Breast epithelium (tissue), 4 donors: Measurements from ENCODE around the gene COTL1. TPM values are rescaled to one million over a fixed set of nuclear protein-coding genes. Genes with fewer than 3 reads are reported as not detected.

Experiments
- DNase-seq, 2 donors: peaks; one replicate each; pipeline ENCODE4 v3.0.0-alpha.2; 2019; ENCODE audit warnings: low spot score in 2 of 2
- H3K27ac ChIP-seq, 2 donors: fragments of 200-600 bp; sonication (generic) in 1 of 2; one replicate each; pipeline ENCODE4 v1.5.1; 2016 to 2019; ENCODE audit warnings: mild to moderate bottlenecking in 1 of 2
- H3K27me3 ChIP-seq, 2 donors: fragments of 200-600 bp; sonication (generic) in 1 of 2; one replicate each; pipeline versions ENCODE4 v1.5.1 to v1.6.0; 2017 to 2019; ENCODE audit warnings: control low read depth in 1 of 2, mild to moderate bottlenecking in 1 of 2
- H3K36me3 ChIP-seq: fragments of 200-600 bp; one replicate; pipeline ENCODE4 v1.5.1; 2019
- H3K4me1 ChIP-seq, 2 donors: fragments of 200-600 bp; sonication (generic); one replicate each; pipeline ENCODE4 v1.5.1; 2016 to 2019; ENCODE audit warnings: control low read depth in 1 of 2
- H3K4me3 ChIP-seq, 3 donors: fragments of 200-600 bp; sonication (generic); 1 replicate in 2 of 3; 2 replicates in 1 of 3; pipeline ENCODE4 v1.5.1; 2016 to 2019; ENCODE audit warnings: mild to moderate bottlenecking in 3 of 3, moderate library complexity in 2 of 3
- H3K9me3 ChIP-seq, 2 donors: fragments of 200-600 bp; sonication (generic) in 1 of 2; one replicate each; pipeline ENCODE4 v1.5.1; 2016 to 2019; ENCODE audit warnings: control low read depth in 1 of 2
- CTCF ChIP-seq, 3 donors: fragments of 450-650 bp; IDR thresholded peaks; one replicate each; pipeline ENCODE4 v1.5.1; 2016 to 2017; ENCODE audit warnings: antibody characterized with exemption in 3 of 3, mild to moderate bottlenecking in 3 of 3, moderate library complexity in 3 of 3
- POLR2A ChIP-seq: fragments of 450-650 bp; IDR thresholded peaks from one replicate; pipeline ENCODE4 v1.6.1; 2016; ENCODE audit warnings: antibody characterized with exemption, mild to moderate bottlenecking, moderate library complexity
- POLR2AphosphoS5 ChIP-seq, 3 donors: sonication (generic); formaldehyde crosslinking; IDR thresholded peaks; one replicate each; pipeline ENCODE4 v1.6.1; 2017; ENCODE audit warnings: antibody characterized with exemption in 3 of 3
- intact Hi-C: fragments of 100-400 bp; cut with DNase I; formaldehyde crosslinking; loops from one replicate; pipeline ENCODE4 v1.15.1; 2023; ENCODE audit warnings: low total_unique reads
- total RNA-seq, 3 donors: library from RNA; depleted of rRNA; stranded (reverse); fragments of >200 nt; gene quantifications; one replicate each; pipeline ENCODE4 v1.1.0, GENCODE V29; 2016

COTL1 gene
- total RNA-seq, 3 donors from 2014 or later: 22.0 to 49.2 (median 44.6) TPM

- intact Hi-C loops: no loop called here
- TF ChIP-seq POLR2AphosphoS5 (IDR thresholded peaks at IDR 0.05) (no peak), POLR2A (no peak), CTCF (IDR thresholded peaks at IDR 0.05) (no peak)
- DNase-seq: no peak
- Histone ChIP-seq H3K36me3 (no peaks in the 10 kb centered on the region), H3K4me1 (no peaks in the 10 kb centered on the region), H3K27me3 (no peaks in the 10 kb centered on the region), H3K27ac (no peak overlapping the region), H3K4me3 (no peak overlapping the region), H3K9me3 (no peaks in the 10 kb centered on the region)
Measured at GRCh38 chr16:84661418-84662060, 43.7 kb upstream of the COTL1 start.

- no peaks in the 10 kb centered on the region for H3K4me1 ChIP-seq
- H3K36me3 ChIP-seq: no peaks in the 10 kb centered on the region
- DNase-seq: no peak
- no peaks in the 10 kb centered on the region for H3K27me3 ChIP-seq
- H3K9me3 ChIP-seq: no peaks in the 10 kb centered on the region
- no peak overlapping the region for H3K4me3 ChIP-seq
- intact Hi-C loops: loop anchor here (1.0 kb wide), 1 partner anchor 11 kb away; no protein-coding TSS in a partner anchor
- no peak overlapping the region for H3K27ac ChIP-seq
- no peak for TF ChIP-seq CTCF (IDR thresholded peaks at IDR 0.05)
- TF ChIP-seq POLR2A: no peak
- TF ChIP-seq POLR2AphosphoS5 (IDR thresholded peaks at IDR 0.05): no peak
Measured at GRCh38 chr16:84660973-84661372, 43.1 kb upstream of the COTL1 start.

GRCh38 chr16:84659656-84660300 lies 41.9 kb upstream of the COTL1 start:
- Histone ChIP-seq H3K27me3 (no peaks in the 10 kb centered on the region), H3K36me3 (no peaks in the 10 kb centered on the region), H3K4me3 (no peak overlapping the region), H3K27ac (no peak overlapping the region), H3K4me1 (no peaks in the 10 kb centered on the region), H3K9me3 (no peaks in the 10 kb centered on the region)
- no peak for TF ChIP-seq POLR2AphosphoS5 (IDR thresholded peaks at IDR 0.05)
- TF ChIP-seq POLR2A: no peak
- TF ChIP-seq CTCF (IDR thresholded peaks at IDR 0.05): no peak
- intact Hi-C loops: loop anchor here (1.0 kb wide), 1 partner anchor 13 kb away; no protein-coding TSS in a partner anchor
- no peak for DNase-seq

GRCh38 chr16:84658690-84659089 lies 40.8 kb upstream of the COTL1 start:
- Histone ChIP-seq H3K4me3 (no peak overlapping the region), H3K4me1 (no peaks in the 10 kb centered on the region), H3K27me3 (no peaks in the 10 kb centered on the region), H3K27ac (no peak overlapping the region), H3K36me3 (no peaks in the 10 kb centered on the region), H3K9me3 (no peaks in the 10 kb centered on the region)
- TF ChIP-seq POLR2A (no peak), POLR2AphosphoS5 (IDR thresholded peaks at IDR 0.05) (no peak), CTCF (IDR thresholded peaks at IDR 0.05) (no peak)
- DNase-seq: no peak
- intact Hi-C loops: no loop called here

- H3K9me3 ChIP-seq: no peaks in the 10 kb centered on the region
- H3K4me1 ChIP-seq: no peaks in the 10 kb centered on the region
- TF ChIP-seq POLR2AphosphoS5 (IDR thresholded peaks at IDR 0.05) (no peak), CTCF (IDR thresholded peaks at IDR 0.05) (no peak), POLR2A (no peak)
- H3K4me3 ChIP-seq: no peak overlapping the region
- intact Hi-C loops: no loop called here
- no peak for DNase-seq
- no peaks in the 10 kb centered on the region for H3K36me3 ChIP-seq
- H3K27me3 ChIP-seq: no peaks in the 10 kb centered on the region
- no peak overlapping the region for H3K27ac ChIP-seq
Measured at GRCh38 chr16:84657229-84657837, 39.5 kb upstream of the COTL1 start.
